ENCODE data around the gene CRTC1.
"Not testable (repeated sequence)": the region's sequence is repeated elsewhere in the genome, so short reads cannot be mapped to it uniquely, and the experiment has no call there.

CRTC1 gene

DNA sequence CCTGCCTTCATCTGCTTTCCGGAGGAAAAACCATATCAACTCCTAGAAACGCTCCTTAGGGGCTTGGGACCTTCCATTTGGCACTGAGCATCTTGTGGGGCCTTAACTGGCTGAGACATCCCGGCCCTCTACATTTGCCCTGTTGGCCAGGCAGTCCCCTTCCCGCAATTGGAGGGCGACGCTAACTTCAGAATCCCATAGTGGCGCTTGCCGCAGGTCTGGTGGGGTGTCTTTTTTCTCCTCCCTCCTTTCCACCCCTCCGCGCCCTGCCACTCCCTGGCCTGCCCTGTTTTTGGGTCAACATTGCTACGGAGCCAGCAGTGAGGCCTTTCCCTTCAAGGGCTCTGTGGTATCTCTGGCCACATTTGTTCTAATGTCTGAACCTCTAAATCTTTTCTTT, 13.6 kb upstream of the CRTC1 start:
- DNase-seq (ENCODE audit: low spot score), result no peak

DNA sequence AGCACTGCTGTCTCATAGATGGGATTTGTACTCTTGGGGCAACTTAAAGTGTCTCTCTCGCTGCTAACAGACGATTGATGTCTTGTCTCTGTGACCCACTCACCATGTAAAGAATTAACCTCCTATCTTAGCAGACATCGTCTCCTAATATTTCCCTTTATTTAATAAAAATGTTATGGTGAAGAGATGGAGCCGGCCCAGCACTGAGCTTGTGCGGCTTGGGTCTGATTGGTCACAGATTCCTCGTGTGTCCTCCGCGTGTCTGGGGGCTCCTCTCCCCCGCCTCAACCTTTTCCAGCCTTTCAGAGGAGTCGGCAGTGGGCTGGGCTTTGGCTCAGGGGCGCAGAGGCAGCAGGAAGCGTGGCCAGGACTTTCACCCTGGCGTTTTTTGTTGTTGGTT, 13.2 kb upstream of the CRTC1 start:
- DNase-seq (ENCODE audit: low spot score), result no peak

DNA sequence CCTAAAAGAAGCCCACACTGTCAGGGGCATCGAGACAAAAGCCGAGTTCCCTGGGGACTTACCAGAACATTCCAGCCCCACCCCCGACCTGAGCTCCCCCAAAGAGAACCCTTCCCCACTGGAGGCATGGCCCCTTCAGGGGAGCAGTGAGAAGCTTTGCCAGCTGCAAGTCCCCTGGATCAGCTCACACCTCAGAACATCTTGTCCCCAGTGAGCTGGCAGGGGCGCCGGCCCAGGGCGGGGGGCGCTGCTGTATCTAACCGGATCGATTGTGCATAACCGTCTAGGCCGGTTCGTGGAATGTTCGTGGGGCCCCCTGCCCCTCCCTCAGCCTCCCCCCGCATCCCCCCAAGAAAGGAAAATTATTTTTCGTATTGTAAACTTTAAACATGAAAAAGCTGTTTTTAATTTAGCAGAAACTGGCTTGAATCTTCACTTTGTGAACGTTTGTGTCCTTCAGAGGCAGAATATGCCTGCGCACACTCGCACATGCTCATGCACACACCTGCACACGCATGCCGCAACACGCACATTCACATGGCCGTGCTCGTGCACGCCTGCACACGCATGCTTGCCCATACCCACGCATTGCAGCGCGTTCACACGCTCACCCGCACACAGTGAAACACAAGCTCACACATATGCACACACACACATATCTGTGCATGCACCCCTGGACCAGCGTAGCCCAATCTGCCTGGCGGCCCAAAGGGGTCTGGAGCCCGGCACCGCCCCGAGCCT, 12.0 kb upstream of the CRTC1 start:
- no peak for DNase-seq (ENCODE audit: low spot score)

- no peak for DNase-seq (ENCODE audit: low spot score)
Measured at GRCh38 chr19:18672044-18672451, 11.4 kb upstream of the CRTC1 start.

DNA sequence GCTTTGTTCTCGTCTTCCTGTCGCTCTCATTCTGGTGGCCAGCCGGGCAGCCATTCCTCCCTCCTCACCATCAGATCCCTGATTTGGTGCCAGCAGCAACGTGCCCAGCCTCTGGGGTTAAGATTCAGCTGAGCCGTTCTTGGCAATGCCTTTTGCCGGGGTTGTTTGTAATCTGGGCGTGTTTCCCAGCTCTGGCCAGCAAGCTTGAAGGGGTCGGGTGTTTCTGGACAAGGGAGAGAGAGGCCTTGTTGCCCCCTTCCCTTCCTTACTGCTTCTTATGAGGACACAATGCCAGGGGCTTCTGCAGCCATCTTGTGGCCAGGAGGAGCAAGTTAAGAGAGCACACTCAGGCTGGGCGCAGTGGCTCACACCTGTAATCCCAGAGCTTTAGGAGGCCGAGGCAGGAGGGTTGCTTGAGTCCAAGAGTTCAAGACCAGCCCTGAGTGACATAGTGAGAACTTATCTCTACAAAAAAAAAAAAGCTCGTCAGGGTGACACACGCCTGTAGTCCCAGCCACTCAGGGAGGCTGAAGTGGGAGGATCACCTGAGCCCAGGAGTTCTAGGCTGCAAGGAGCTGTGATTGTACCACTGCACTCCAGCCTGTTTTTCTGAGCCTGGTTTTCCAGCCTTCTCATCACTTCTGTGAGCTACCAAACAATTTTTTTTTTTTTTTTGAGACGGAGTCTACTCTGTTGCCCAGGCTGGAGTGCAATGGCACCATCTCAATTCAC, 10.7 kb upstream of the CRTC1 start:
- DNase-seq (ENCODE audit: low spot score), result no peak

DNA sequence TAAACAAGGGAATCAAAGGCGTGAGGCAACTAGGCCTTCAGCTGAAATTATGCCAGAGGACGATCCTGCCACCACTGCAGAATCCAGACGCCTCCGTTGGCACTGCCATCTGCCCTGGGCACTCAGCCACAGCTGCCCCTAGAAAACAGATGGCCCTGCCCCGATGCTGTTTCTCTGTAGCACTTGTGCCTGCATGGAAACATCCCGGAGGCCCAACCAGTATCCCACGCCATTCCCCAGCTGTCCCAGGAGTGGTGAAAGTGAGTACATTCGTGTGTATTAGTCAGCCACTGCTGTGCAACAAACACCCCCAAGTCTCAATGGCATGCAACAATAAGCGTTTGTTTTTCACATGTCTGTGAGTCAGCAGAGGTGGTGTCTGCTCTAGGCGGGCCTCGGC, 8.9 kb upstream of the CRTC1 start:
- no peak for DNase-seq (ENCODE audit: low spot score)

GRCh38 chr19:18675779-18676178, 7.7 kb upstream of the CRTC1 start:
- no peak for DNase-seq (ENCODE audit: low spot score)

- DNase-seq (ENCODE audit: low spot score), result no peak
Measured at GRCh38 chr19:18676692-18677091, 6.8 kb upstream of the CRTC1 start.

GRCh38 chr19:18677156-18677555, 6.3 kb upstream of the CRTC1 start:
- no peak for DNase-seq (ENCODE audit: low spot score)

- DNase-seq (ENCODE audit: low spot score), result not testable (repeated sequence)
Measured at GRCh38 chr19:18680148-18680547, 3.3 kb upstream of the CRTC1 start.

- DNase-seq (ENCODE audit: low spot score), result no peak
Measured at GRCh38 chr19:18682807-18683108, 722 bp upstream of the CRTC1 start.

GRCh38 chr19:18683958-18684641, 620 bp downstream of the CRTC1 start:
- DNase-seq (ENCODE audit: low spot score), result peak; percentile 19

DNA sequence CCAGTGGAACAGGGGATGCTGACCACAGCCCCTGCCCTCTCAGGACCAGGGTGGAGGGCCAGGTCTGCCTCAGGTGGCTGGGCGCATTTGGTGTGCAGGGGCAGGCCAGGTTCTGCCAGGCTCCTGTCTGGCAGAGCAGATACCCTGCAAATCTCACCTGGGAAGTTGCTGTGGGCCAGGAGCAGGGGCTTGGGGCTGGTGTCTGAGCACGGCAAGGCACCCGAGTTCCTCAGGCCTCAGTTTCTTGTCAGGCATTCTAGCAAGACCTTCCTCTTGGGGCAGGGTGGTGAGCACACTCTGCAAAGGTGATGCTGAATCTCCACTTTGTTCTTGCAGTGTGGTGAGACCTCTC, 1.1 kb downstream of the CRTC1 start:
- no peak for DNase-seq (ENCODE audit: low spot score)

DNA sequence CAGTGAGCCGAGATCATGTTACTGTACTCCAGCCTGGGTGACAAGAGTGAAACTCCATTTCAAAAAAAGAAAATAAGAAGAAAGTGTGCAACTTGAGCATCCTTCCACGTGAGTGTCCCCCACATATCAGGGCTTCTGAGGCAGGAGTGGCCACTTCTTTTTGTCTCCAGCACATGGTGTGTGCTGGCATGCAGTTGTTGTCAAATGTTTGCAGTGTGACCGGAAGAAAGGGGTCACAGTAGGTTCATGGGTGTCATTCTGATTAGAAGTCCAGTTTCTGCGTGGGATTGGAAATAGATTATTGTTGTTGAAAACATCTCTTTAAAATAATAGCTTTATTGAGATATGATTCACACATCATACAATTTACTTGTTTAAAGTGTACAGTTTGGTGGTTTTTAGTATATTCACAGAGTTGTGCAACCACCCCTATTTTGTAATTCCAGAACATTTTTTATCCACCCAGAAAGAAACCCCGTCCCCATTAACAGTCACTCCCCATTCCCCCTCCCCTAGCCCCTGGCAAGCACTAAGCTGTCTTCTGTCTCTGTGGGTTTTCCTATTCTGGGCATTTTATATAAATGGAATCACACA, 2.2 kb downstream of the CRTC1 start:
- DNase-seq (ENCODE audit: low spot score), result no peak

- DNase-seq (ENCODE audit: low spot score), result no peak
Measured at GRCh38 chr19:18687740-18688465, 4.4 kb downstream of the CRTC1 start.

- no peak for DNase-seq (ENCODE audit: low spot score)
Measured at GRCh38 chr19:18696023-18696422, 12.5 kb downstream of the CRTC1 start.

- no peak for DNase-seq (ENCODE audit: low spot score)
Measured at GRCh38 chr19:18697680-18698079, 14.2 kb downstream of the CRTC1 start.

DNA sequence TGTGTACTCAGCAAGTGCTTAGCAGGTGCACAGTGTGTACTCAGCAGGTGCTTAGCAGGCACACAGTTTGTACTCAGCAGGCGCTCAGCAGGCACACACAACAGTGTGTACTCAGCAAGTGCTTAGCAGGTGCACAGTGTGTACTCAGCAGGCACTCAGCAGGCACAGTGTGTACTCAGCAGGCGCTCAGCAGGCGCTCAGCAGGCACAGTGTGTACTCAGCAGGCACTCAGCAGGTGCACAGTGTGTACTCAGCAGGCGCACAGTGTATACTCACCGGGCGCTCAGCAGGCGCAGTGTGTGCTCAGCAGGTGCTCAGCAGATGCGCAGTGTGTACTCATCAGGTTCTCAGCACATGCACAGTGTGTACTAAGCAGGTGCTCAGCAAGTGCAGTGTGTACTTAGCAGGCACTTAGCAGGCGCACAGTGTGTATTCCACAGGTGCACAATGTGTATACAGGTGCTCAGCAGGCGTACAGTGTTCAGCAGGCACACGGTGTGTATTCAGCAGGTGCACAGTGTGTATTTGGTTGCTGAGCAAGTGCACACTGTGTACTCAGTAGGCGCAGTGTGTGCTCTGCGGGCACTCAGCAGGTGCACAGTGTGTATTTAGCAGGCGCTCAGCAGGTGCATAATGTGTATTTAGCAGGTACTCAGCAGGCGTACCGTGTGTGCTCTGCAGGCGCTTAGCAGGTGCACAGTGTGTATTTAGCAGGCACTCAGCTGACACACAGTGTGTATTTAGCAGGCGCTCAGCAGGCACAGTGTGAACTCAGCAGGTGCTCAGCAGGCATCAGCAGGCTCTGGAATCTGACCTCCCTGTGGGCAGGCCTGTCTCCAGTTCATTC, 15.1 kb downstream of the CRTC1 start:
- DNase-seq (ENCODE audit: low spot score), result no peak

- DNase-seq (ENCODE audit: low spot score), result peak; percentile 38
Measured at GRCh38 chr19:18699403-18700054, 16.0 kb downstream of the CRTC1 start.

GRCh38 chr19:18700501-18701249, 17.2 kb downstream of the CRTC1 start:
- DNase-seq (ENCODE audit: low spot score), result peak; percentile 33
